ENCODE data around the gene EVL. TPM values are rescaled to one million over a fixed set of nuclear protein-coding genes. Genes with fewer than 3 reads are reported as not detected.
"Not testable (repeated sequence)": the region's sequence is repeated elsewhere in the genome, so short reads cannot be mapped to it uniquely, and the experiment has no call there.

The EVL gene
- total RNA-seq, 2 donors from 2014 or later: 41.5 to 42.0 TPM

DNA sequence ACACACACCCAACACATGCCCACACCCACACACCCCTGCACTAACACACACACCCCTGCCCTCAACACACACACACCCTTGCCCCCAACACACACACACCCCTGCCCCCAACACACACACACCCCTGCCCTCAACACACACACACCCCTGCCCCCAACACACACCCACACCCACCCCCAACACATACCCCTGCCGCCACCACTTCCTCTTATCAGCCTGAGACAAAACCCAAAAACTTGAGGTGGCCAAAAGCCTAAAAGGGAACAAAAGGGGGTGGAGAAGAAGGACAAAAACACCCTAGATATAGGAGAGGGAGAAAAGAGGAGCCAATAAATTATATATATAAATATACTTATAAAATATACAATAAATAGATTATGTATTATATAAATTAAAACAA lies 103.3 kb downstream of the EVL start:
- H3K4me3 ChIP-seq: no peak overlapping the region
- H3K27me3 ChIP-seq: no peaks in the 10 kb centered on the region
- TF ChIP-seq, protein P1, sequence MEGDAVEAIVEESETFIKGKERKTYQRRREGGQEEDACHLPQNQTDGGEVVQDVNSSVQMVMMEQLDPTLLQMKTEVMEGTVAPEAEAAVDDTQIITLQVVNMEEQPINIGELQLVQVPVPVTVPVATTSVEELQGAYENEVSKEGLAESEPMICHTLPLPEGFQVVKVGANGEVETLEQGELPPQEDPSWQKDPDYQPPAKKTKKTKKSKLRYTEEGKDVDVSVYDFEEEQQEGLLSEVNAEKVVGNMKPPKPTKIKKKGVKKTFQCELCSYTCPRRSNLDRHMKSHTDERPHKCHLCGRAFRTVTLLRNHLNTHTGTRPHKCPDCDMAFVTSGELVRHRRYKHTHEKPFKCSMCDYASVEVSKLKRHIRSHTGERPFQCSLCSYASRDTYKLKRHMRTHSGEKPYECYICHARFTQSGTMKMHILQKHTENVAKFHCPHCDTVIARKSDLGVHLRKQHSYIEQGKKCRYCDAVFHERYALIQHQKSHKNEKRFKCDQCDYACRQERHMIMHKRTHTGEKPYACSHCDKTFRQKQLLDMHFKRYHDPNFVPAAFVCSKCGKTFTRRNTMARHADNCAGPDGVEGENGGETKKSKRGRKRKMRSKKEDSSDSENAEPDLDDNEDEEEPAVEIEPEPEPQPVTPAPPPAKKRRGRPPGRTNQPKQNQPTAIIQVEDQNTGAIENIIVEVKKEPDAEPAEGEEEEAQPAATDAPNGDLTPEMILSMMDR (IDR thresholded peaks at IDR 0.05): no peak
- peaks cover 0 to 17% of the 10 kb centered on the region in 2 donors for H3K4me1 ChIP-seq
- DNase-seq (ENCODE audit: low spot score): no peak
- H3K27ac ChIP-seq: no peak overlapping the region
- H3K36me3 ChIP-seq: no peaks in the 10 kb centered on the region
- no peaks in the 10 kb centered on the region for H3K9me3 ChIP-seq

DNA sequence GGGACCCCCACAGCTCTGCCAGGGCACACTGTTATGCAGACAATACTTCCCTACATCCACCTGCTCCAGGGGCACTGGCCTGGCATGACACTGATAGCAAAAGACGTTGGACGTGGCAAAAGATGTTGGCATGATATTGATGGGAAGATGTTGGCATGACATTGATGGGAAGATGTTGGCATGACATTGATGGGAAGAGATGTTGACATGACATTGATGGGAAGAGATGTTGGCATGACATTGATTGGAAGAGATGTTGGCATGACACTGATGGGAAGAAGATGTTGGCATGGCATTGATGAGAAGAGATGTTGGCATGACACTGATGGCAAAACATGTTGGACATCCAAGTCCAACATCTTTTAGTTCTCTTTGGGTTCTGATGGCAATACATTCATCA lies 105.7 kb downstream of the EVL start:
- DNase-seq (ENCODE audit: low spot score): no peak
- Histone ChIP-seq H3K4me3 (no peak overlapping the region), H3K27me3 (no peaks in the 10 kb centered on the region), H3K36me3 (no peaks in the 10 kb centered on the region), H3K4me1 (peaks cover 0 to 10% of the 10 kb centered on the region in 2 donors), H3K9me3 (no peaks in the 10 kb centered on the region), H3K27ac (no peak overlapping the region)
- TF ChIP-seq, protein P1 (IDR thresholded peaks at IDR 0.05): no peak

DNA sequence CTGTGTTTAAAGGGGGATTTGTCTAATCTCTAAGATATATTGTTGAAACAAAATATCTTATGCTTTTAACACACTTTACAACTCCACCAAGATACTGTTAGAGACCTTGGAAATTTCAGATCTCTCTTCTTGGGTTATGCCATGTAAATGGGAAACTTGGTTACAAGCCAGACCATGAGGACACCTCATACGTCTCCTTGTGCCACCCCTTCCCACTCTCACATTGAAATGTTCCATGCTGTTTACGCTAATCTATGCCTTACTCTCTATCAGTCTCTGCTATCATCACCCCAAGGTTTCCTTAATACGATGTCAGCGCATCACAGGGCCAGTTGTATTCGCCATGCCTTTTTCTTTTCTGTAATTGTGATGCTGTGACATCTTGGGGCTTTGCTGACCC lies 107.6 kb downstream of the EVL start:
- DNase-seq (ENCODE audit: low spot score): no peak
- H3K36me3 ChIP-seq: no peaks in the 10 kb centered on the region
- H3K4me1 ChIP-seq: no peaks in the 10 kb centered on the region
- TF ChIP-seq, protein P1 (IDR thresholded peaks at IDR 0.05): no peak
- H3K27me3 ChIP-seq: no peaks in the 10 kb centered on the region
- no peaks in the 10 kb centered on the region for H3K9me3 ChIP-seq
- H3K4me3 ChIP-seq: no peak overlapping the region
- H3K27ac ChIP-seq: no peak overlapping the region

DNA sequence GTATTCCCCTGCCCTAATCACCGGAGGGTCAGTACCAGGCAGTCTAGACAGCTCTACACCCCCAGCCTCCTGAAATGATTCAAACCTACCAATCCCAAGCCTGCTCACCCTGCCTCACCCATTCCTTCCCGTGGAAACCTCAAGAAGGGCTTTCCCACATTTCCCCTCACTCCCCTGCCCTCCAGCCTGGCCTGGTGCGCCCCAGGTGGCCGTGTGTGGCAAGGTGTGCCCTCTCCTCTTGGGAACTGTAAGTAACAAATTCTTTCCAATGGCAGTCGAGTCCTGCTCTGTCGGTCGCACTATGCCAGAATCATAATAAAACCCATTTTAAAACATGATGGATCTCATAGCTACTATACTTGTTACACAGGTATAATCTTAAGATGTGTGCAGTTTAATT lies 108.1 kb downstream of the EVL start:
- TF ChIP-seq, protein P1 (IDR thresholded peaks at IDR 0.05): no peak

DNA sequence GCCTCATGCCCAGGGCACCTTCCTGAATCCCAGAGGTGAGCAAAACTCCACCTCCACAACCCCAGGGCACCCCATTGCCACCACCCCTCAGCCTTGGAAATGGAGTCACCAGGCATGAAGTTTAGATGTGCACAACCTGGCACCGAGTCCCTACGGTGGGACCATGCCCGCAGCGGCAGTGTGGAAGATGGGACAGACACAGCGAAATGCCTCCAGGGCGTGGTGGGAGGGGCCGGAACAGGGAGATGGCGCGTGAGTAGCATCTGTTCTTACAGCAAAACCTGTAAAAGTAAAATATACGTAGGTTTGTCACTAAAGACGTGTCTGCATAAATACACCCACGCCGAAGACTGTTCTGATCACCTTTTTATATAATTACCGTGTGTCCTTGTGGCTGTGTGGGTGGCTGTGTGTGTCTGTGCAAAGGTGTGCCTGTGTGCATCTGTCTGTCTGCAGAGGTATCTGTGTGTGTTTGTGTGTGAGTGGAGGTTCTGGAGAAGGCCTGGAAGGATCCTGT lies 111.6 kb downstream of the EVL start:
- H3K36me3 ChIP-seq: no peaks in the 10 kb centered on the region
- no peak overlapping the region for H3K27ac ChIP-seq
- no peak overlapping the region for H3K4me3 ChIP-seq
- no peaks in the 10 kb centered on the region for H3K9me3 ChIP-seq
- TF ChIP-seq, protein P1 (IDR thresholded peaks at IDR 0.05): no peak
- H3K27me3 ChIP-seq: no peaks in the 10 kb centered on the region
- H3K4me1 ChIP-seq: no peaks in the 10 kb centered on the region
- DNase-seq (ENCODE audit: low spot score): no peak

More for the DNA sequence above, 108.1 kb downstream of the EVL start:
- no peak overlapping the region for H3K27ac ChIP-seq
- H3K9me3 ChIP-seq: no peaks in the 10 kb centered on the region
- H3K27me3 ChIP-seq: no peaks in the 10 kb centered on the region
- DNase-seq (ENCODE audit: low spot score): no peak
- H3K36me3 ChIP-seq: no peaks in the 10 kb centered on the region
- H3K4me1 ChIP-seq: no peaks in the 10 kb centered on the region
- H3K4me3 ChIP-seq: no peak overlapping the region

DNA sequence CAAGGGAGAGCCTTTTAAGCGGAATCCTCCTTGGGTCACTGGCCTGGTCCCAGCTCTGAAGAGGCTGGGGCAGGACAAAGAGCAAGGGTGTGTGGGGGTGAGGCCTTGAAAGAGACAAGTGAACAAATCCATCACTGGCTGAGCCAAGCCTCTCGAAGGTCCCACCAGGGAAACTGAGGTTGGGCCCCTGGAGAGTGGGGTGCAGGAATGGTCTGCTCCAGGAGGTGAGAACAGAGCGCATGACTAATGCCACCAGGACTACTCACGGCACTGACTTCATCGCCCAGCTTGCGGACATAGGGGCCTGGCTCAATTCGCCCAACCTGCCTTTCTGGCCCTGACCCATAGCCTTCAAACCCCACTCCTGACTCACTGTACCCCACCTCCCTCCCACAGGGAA lies 113.5 kb downstream of the EVL start:
- no peaks in the 10 kb centered on the region for H3K27me3 ChIP-seq
- TF ChIP-seq, protein P1 (IDR thresholded peaks at IDR 0.05): no peak
- DNase-seq (ENCODE audit: low spot score): no peak
- H3K27ac ChIP-seq: no peak overlapping the region
- H3K36me3 ChIP-seq: no peaks in the 10 kb centered on the region
- no peaks in the 10 kb centered on the region for H3K9me3 ChIP-seq
- H3K4me3 ChIP-seq: no peak overlapping the region
- no peaks in the 10 kb centered on the region for H3K4me1 ChIP-seq

DNA sequence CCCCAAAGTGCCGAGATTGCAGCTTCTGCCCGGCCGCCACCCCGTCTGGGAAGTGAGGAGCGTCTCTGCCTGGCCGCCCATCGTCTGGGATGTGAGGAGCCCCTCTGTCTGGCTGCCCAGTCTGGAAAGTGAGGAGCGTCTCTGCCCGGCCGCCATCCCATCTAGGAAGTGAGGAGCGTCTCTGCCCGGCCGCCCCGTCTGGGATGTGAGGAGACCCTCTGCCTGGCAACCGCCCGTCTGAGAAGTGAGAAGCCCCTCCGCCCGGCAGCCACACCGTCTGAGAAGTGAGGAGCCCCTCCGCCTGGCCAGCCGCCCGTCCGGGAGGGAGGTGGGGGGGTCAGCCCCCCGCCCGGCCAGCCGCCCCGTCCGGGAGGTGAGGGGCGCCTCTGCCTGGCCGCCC lies 115.4 kb downstream of the EVL start:
- H3K27ac ChIP-seq; H3K4me1 ChIP-seq; H3K4me3 ChIP-seq; H3K36me3 ChIP-seq; DNase-seq (ENCODE audit: low spot score); H3K9me3 ChIP-seq; H3K27me3 ChIP-seq: not testable (repeated sequence)

DNA sequence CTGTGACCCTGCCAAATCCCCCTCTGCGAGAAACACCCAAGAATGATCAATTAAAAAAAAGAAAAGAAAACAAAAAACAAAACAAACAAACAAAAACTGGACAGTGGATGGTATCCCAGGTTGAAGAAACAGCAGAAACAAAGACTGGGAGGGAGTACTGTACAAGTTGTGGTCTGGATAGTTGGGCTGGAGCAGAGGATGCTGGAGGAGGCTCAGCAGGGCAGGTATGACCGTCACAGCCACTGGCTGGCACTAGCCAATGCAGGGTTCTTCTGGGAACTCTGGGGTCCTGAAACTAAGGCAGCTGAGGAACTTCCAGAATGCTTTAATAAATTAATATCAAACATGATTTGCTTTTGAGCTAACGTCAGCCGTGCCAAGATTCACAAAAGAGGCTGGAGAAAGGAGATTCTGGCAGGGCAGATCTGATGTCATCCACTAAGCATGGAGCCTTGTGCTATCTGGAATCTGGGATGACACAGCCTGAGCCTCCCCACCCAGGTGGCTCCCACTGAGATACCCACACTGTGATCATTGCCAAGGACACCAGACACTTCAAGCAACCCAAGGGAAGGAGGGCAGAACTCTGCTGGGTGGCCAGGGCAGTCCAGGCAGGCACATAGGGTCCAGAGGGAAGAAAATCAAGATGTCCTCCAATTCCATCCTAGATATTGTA lies 116.8 kb downstream of the EVL start:
- not testable (repeated sequence) for H3K4me1 ChIP-seq; H3K27me3 ChIP-seq; H3K4me3 ChIP-seq; H3K9me3 ChIP-seq; DNase-seq (ENCODE audit: low spot score); H3K36me3 ChIP-seq; H3K27ac ChIP-seq

Data from right atrium auricular region (tissue), 2 donors.